ENCODE data around the gene DENND5A. TPM values are rescaled to one million over a fixed set of nuclear protein-coding genes. Genes with fewer than 3 reads are reported as not detected.

Gene DENND5A
- total and polyA plus RNA-seq, 9 of the 15 experiments (the other 6 are each of a cell fraction or from before 2014, with no cell fraction given): 11.7 to 130 (median 46.3) TPM

GRCh38 chr11:9104580-9104979 lies 160.6 kb downstream of the DENND5A start:
- DNase-seq (ENCODE audit: extremely low read depth in 1 of 4, low spot score in 3 of 4): no peak
- Histone ChIP-seq H3K4me3 (no peak overlapping the region), H3K9ac (ENCODE audit: insufficient read depth in 1 of 2, low read depth in 2 of 2, low read length in 2 of 2) (no peak overlapping the region), H3K9me1 (ENCODE audit: control insufficient read depth, insufficient read depth, low read length) (no peaks in the 10 kb centered on the region), H3K9me3 (replicated peaks; ENCODE audit: control insufficient read depth, insufficient read depth, low read depth, low read length) (no peaks in the 10 kb centered on the region), H3K79me2 (ENCODE audit: control insufficient read depth, insufficient read depth, low read length) (no peaks in the 10 kb centered on the region), H2AFZ (ENCODE audit: low read depth, low read length) (0 out of 2 replicates have a peak overlapping the region, but pooled peaks have one; percentile 32), H3K27me3 (ENCODE audit: control insufficient read depth in 2 of 2, insufficient read depth in 2 of 2, low read length in 2 of 2) (peaks cover 0 to 3% of the 10 kb centered on the region in 2 experiments; a peak in 1 of 5 replicates), H3K36me3 (ENCODE audit: control insufficient read depth, insufficient read depth, low read length) (no peaks in the 10 kb centered on the region), H3K4me1 (replicated peaks in 1 of 2; ENCODE audit: control insufficient read depth in 2 of 2, insufficient read depth in 2 of 2, low read length in 2 of 2) (peaks cover 0 to 5% of the 10 kb centered on the region in 2 experiments; a peak in 2 of 5 replicates), H3K4me2 (ENCODE audit: insufficient read depth, low read length) (no peak overlapping the region), H3K27ac (ENCODE audit: extremely low read depth, low read depth, low read length) (no peak overlapping the region), H4K20me1 (replicated peaks; ENCODE audit: control insufficient read depth, insufficient read depth, low read length) (no peaks in the 10 kb centered on the region)
- intact Hi-C loops (cut with micrococcal nuclease) (no loop called here), in situ Hi-C loops (cut with MboI) (no loop called here)
- WGBS (ENCODE audit: insufficient coverage, low coverage, missing lambda C conversion rate): 36% methylated on average over 7 of the region's 7 CpGs
- no peak for ATAC-seq
- POLR2A ChIA-PET: interaction anchor here (0.9 kb wide), 1 partner anchor 11 kb away, joined by 3 read pairs; no protein-coding TSS in a partner anchor
- TF ChIP-seq, protein P1, sequence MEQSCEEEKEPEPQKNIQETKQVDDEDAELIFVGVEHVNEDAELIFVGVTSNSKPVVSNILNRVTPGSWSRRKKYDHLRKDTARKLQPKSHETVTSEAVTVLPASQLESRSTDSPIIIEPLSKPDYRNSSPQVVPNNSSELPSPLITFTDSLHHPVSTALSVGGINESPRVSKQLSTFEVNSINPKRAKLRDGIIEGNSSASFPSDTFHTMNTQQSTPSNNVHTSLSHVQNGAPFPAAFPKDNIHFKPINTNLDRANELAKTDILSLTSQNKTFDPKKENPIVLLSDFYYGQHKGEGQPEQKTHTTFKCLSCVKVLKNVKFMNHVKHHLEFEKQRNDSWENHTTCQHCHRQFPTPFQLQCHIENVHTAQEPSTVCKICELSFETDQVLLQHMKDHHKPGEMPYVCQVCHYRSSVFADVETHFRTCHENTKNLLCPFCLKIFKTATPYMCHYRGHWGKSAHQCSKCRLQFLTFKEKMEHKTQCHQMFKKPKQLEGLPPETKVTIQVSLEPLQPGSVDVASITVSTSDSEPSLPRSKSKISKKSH (CRISPR knock-in tag; IDR thresholded peaks at IDR 0.05): no peak
- TF ChIP-seq L3MBTL2 (IDR thresholded peaks at IDR 0.05): 0 out of 2 replicates have a peak, but pooled peaks have one; percentile 16
- CTCF ChIA-PET (ENCODE audit: low intra/inter-chr PET ratio): no interaction called here
- no peak for FAIRE-seq
- no TSS peak for BruUV-seq (replicated peaks)
